Stimulated activated CD4-positive, alpha-beta T cell treated with anti-CD3 and anti-CD28 coated beads, Interleukin-2, amount 100 ng/mL, for 4 hours (primary cell): ENCODE data around the gene ANKRD9.
"Not testable (repeated sequence)": the region's sequence is repeated elsewhere in the genome, so short reads cannot be mapped to it uniquely, and the experiment has no call there.

ENCODE experiments used
- DNase-seq: peaks from one replicate; pipeline ENCODE4 v3.0.0-alpha.2; 2020; ENCODE audit warnings: low read depth

Gene ANKRD9

GRCh38 chr14:102509746-102510615 lies at the start of gene ANKRD9:
TSS of gene ANKRD9 (minus strand) at chr14:102509776. CDS start at chr14:102507889, 1,887 bp downstream.
- peak; percentile 85 for DNase-seq

- no peak for DNase-seq
These were observed 49.0 kb upstream of the ANKRD9 start for GRCh38 chr14:102558556-102558955.

GRCh38 chr14:102557434-102558226 lies 48.1 kb upstream of the ANKRD9 start:
- no peak for DNase-seq

GRCh38 chr14:102556098-102556677 lies 46.6 kb upstream of the ANKRD9 start:
- no peak for DNase-seq

- DNase-seq: peak; percentile 43
These were observed 45.5 kb upstream of the ANKRD9 start for GRCh38 chr14:102554821-102555819.

- DNase-seq: no peak
These were observed 42.6 kb upstream of the ANKRD9 start for GRCh38 chr14:102551995-102552705.

GRCh38 chr14:102550927-102551401 lies 41.4 kb upstream of the ANKRD9 start:
- not testable (repeated sequence) for DNase-seq

GRCh38 chr14:102548616-102549240 lies 39.2 kb upstream of the ANKRD9 start:
- no peak for DNase-seq

- DNase-seq: no peak
These were observed 36.1 kb upstream of the ANKRD9 start for GRCh38 chr14:102545461-102546265.

GRCh38 chr14:102544747-102545460 lies 35.3 kb upstream of the ANKRD9 start:
- no peak for DNase-seq

- DNase-seq: no peak
These were observed 34.6 kb upstream of the ANKRD9 start for GRCh38 chr14:102544046-102544746.

- DNase-seq: no peak
These were observed 32.2 kb upstream of the ANKRD9 start for GRCh38 chr14:102541771-102542170.

- not testable (repeated sequence) for DNase-seq
These were observed 31.5 kb upstream of the ANKRD9 start for GRCh38 chr14:102541029-102541491.

GRCh38 chr14:102540315-102541028 lies 30.9 kb upstream of the ANKRD9 start:
- DNase-seq: no peak

- no peak for DNase-seq
These were observed 30.2 kb upstream of the ANKRD9 start for GRCh38 chr14:102539544-102540314.
